Iris pigment epithelial cell (primary cell): ENCODE measurements around the gene LYRM4.

ENCODE experiments used
- DNase-seq: peaks from one replicate; pipeline ENCODE4 v3.0.0-alpha.2; 2011; ENCODE audit warnings: low read depth

Gene LYRM4

GRCh38 chr6:5098501-5099270 lies 162.1 kb downstream of the LYRM4 start:
- DNase-seq = no peak

- no peak for DNase-seq
Observed at GRCh38 chr6:5096482-5096881, 164.3 kb downstream of the LYRM4 start.

GRCh38 chr6:5095236-5095635 lies 165.5 kb downstream of the LYRM4 start:
- peak; percentile 75 for DNase-seq

GRCh38 chr6:5094327-5094726 lies 166.4 kb downstream of the LYRM4 start:
- DNase-seq = peak; percentile 98

GRCh38 chr6:5093231-5094015 lies 167.3 kb downstream of the LYRM4 start:
- DNase-seq = no peak

- no peak for DNase-seq
Observed at GRCh38 chr6:5091210-5092069, 169.3 kb downstream of the LYRM4 start.

GRCh38 chr6:5090603-5091002 lies 170.1 kb downstream of the LYRM4 start:
- no peak for DNase-seq

GRCh38 chr6:5089481-5090438 lies 171.0 kb downstream of the LYRM4 start:
- DNase-seq = no peak

- no peak for DNase-seq
Observed at GRCh38 chr6:5088780-5089179, 172.0 kb downstream of the LYRM4 start.

GRCh38 chr6:5087389-5087788 lies 173.4 kb downstream of the LYRM4 start:
- DNase-seq = no peak

- no peak for DNase-seq
Observed at GRCh38 chr6:5086294-5086890, 174.4 kb downstream of the LYRM4 start.

- peak; percentile 53 for DNase-seq
Observed at GRCh38 chr6:5085648-5086293, 175.0 kb downstream of the LYRM4 start.

- DNase-seq = peak; percentile 83
Observed at GRCh38 chr6:5084781-5085647, 175.7 kb downstream of the LYRM4 start, which contains the start of gene PPP1R3G. TSS of gene PPP1R3G (plus strand) at chr6:5085341. CDS start at chr6:5085486, 145 bp downstream.

- no peak for DNase-seq
Observed at GRCh38 chr6:5084360-5084780, 176.4 kb downstream of the LYRM4 start.

- no peak for DNase-seq
Observed at GRCh38 chr6:5083813-5084359, 176.9 kb downstream of the LYRM4 start.

GRCh38 chr6:5083307-5083583 lies 177.5 kb downstream of the LYRM4 start:
- DNase-seq = no peak

- peak; percentile 69 for DNase-seq
Observed at GRCh38 chr6:5082487-5083306, 178.1 kb downstream of the LYRM4 start.

- peak; percentile 9 for DNase-seq
Observed at GRCh38 chr6:5081955-5082354, 178.8 kb downstream of the LYRM4 start.
